NCI-H510A treated with DMSO at 0.1 percent for 48 hours (cell line): Measurements from ENCODE around the gene SND1.

Source experiments
- DNase-seq: peaks from one replicate; lab custom pipeline; 2025; lab: John Stamatoyannopoulos, UW

The SND1 gene

DNA sequence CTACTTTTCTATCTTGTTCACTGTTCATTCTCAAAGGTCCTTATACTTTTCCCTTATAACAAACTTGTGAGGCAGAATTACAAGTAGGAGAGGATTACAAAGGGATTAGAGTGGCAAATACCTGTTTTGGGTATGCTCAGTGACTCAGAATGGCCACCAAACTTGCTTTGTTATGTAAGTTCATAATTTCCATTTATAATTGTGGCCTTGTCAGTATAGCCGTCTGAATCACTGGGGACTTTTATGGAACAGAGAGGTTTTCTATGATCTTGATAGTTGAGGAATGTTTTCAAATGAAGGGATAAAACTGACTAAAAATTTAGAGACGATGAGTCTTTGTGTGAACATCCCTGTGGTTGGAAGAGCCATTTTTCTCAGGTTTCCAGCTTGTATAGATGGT is 116.2 kb downstream of the SND1 start:
- DNase-seq = no peak

DNA sequence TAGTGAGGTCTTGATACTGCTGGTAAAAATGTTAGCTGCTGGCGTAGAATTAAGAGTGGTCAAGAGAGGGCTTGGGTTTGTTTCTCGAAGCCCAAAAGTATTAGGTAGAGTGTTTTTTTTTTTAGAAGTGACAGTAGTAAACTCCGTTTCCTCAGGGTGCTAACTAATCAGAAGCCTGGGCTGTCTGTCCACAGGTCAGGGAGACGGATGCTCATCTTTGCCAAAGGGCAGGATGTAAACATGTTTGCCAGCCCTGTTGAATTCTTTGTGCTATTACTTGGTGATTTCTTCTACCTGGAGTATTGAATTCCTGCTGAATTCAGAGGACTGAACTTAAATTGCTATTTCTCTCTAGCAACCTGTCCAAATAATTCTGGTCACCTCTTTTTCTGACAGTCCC is 117.1 kb downstream of the SND1 start:
- DNase-seq = no peak

DNA sequence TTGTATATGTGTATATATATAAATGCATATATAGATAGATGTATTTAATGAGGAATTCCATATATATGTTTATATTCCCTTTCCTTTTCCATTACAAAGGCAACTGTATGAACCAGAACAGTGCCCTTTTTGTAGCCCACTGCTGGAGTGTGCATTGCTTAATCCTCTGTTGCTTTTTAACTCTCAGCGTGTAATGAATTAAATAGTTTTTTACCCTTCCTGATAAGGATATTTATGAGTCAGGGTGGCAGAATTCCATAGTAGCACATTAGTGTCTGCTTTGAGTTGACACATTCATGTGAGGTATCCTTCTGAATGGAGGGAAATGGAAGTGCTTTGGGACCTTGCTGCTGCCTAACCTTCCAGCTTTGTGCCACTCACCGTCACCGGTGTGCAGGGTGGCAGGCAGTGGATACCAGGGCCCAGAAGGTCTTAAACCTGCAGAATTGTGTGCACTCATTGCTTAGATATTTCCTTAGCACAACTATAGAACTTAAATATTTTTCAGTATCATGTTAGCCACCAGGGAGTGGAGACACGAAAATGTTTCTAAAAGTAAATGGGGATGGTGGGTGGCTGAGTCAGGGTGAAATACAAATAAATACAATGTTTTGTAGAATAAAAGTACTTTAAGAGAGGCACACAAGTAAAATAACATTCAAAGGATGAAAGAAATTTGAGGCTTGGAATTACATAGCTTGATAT is 117.9 kb downstream of the SND1 start:
- no peak for DNase-seq

DNA sequence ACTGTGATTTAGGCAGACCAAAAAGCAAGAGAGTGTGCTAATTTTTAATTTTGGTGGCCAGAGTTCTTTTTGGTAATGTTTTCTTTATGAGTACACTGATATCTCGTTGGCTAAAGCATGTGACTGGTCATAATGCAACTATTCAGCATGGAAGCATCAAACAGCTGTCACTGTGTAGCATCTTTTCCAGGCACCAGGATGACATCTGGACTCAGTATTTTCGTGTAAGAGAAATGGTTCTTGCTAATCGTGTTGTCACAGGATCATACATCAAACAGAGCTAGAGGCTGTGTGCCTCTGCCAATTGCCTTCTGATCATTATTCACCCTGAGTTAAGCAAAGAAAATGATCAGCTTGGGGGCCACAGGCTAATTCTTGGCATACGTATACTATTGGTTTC is 118.9 kb downstream of the SND1 start:
- DNase-seq = no peak

DNA sequence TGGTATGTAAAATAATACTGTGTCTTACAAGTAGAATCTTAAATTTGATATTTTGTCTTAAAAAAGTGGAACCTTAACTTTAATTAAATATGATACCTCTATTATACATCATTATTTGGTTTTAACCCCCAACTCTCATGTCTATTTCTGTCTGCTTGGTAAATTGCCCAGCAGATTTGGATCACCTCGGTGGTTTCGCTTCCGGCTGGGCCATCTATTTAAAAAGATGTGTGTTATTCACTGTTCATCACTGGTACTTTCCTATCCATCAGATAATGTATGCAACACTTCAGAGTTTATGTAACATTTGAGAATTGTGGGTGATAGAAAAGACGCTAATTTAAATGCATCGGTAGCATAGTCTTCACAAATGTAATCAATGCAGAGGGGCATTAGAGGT is 119.7 kb downstream of the SND1 start:
- no peak for DNase-seq

DNA sequence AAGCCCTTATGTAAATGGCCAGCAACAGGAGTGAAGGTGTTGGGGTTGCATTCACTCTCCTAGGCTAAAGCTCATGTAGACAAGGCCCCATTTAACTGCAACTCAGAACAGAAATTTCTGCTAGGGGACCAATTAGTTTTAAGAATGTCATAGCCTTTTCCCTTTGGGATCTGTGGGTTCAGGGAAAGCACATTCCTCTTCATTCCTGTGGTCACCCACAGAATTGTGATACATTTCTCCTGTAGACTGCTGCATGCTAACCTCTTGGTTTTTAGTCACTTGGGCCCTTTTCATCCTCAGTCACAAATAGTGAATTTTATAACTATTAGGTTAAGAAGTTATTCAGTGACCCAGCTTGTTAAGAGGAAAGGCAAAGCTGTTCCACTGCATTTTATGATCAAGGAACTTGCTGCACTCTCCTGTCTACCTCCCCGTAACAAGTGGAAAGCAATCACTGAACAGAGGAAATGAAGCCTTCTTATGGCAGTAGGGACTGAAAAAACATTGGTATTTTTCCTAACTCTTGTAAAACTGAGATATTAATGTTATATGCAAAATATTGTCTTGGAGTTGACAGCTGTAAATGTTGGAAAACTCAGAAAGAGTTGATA is 124.9 kb downstream of the SND1 start:
- DNase-seq = no peak

DNA sequence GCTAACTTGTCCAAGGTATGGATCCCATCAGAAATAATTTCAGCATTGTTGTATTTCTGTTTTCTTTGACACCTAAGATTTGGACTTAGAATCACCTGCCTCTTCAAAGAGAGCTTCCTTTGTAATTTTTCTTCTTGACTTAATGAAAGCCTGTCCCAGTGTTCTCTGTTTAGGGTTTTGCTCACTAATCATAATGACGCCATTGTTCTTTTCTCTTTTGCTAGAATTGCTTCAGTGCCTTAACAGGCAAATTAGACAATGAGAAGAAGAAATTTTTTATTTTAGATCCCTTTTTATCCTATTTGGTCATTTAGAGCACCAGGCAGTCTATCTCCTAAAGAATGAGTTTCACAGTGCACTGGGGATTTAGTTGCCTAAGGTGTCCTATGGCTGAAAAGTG is 128.5 kb downstream of the SND1 start:
- no peak for DNase-seq

DNA sequence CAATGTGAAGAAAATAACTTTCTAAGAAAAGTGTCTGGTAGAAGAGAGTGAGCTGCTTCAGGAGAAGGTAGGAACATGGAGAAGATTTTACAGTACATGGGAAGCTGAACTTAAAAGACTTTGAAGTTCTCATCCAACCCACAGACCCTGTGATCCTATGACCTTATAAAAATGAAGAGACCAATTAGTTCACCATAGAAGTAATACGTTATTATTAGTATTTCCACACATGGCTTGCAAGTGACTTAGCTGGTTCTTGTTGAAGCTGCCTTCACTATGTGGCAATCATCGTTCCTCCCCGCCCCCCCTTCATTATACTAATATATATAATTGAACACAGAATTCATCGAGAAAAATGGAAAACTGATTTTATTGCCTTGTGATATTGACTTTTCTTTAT is 129.1 kb downstream of the SND1 start:
- DNase-seq = no peak

DNA sequence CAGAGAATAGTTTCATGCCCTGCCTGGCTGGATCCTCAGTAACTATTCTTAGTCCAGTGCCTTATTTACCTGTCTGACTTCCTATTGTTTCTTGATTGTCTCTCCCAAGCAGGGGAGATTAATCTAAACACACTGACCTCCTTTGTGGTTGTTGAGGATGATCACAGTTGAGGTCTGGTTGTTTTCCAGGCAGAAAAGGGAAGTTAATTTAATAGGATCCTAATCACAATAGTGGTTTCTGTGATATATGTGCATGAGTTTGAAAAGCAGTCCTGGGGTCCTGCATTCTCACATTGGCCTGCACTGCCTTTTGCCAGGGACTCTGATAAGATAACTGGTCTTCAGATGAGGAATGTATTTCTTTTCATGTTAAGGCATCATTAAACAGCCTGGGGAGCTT is 130.1 kb downstream of the SND1 start:
- no peak for DNase-seq

DNA sequence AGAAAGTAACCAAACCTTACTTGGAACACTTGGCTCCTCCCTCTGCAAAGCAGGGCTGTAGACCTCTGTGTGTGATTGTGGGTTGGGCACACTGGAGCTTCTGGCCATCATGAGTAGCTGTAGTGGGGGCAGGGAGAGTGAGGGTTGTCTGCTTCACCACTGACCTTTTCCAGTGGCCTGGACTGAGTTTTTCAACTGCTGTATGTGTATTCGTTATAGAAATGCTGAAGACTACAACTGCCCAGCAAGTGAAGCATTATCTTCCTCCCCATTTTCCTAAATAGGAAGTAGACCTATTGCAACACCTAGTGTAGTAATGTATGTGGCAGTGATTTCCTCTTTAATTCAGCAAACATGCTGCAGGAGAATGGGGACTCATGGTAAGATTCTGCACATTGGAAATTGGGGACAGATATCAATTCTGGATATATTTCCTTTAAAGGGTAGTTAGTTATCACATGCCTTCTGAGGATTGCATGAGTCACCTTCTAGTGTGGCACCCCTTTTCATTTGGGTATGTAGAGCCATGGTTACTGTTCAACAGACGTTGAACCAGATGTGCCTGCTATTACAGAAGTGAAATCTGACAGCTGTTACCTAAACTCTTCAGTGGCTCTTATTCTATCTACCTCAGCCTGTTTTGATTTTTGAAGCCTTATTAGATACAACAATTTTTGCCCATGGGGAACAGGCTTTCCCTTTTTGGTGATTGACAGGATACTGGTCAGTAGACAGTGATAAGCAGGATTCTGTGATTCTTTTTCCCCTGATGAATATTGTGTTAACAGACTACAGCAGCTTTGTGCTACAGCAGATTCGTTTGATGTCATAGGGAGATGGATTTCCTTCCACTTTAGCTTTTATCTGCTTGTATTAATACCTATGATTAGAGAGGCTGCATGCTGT is 130.9 kb downstream of the SND1 start:
- no peak for DNase-seq

DNA sequence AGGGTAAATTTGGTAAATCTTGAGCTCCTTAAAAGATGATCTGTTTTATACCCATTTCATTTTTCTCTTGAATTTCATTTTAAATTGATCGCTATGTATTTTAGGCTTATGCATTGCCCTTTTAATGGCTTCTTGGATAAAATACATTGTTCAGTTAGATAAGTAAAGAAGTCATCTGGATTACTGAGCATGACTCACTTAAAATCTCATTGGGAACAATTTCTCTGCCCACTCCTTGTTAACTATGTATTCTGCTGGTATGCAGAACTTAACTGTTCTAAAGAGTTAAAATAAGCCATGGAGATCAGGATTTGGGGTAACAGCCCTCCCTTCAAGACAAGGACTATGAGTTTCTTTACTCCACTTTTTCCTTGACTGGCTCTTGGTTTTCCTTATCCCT is 134.2 kb downstream of the SND1 start:
- DNase-seq = no peak

DNA sequence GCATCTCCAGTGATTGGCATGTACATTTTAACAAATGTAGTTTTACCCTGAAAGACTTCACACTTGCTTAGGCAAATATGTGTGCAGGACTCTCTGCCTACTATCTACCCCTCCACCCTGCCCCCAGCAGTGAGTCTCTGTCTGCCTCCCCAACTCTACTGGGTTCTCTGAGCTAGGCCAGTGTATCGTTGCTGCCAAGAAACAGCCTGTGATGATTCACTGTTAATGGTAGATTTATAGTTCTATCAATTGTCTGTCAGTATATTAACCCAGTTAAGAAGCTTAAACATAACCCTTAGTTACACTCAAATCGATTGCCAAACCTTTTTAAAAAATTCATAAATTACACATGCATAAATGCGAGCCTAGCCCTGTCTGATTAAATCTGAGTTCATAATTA is 137.0 kb downstream of the SND1 start:
- no peak for DNase-seq

DNA sequence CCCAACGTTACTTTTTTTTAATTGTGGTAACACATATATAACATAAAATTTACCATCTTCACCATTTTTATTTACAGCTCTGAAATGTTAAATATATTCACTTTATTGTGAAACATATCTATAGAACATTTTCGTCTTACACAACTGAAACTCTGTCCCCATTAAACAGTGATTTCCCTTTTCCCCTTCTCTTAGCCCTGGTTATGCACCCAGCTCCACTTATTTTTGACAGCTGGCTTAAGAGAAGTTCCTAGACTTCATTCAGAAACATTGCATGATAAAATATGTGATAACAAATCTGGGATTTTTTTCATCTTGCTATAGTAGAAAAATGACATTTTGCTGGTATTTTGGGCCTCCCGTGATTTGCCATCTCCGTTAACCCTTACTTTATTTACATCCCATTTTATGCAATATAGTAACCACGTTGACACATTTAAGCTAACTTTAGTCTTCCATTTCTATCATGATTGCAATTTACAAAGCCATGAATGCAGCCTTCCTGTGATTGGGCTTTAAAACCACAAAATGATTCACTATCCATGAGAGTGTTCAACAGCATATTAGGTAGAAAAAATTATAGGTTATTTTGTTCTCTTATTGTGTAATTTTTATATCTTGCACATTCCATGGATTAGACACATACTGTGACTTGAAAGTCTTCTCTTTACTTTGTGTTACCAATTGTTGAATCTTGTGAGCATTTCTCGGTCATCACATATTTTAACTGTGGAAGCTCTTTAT is 139.6 kb downstream of the SND1 start:
- no peak for DNase-seq

DNA sequence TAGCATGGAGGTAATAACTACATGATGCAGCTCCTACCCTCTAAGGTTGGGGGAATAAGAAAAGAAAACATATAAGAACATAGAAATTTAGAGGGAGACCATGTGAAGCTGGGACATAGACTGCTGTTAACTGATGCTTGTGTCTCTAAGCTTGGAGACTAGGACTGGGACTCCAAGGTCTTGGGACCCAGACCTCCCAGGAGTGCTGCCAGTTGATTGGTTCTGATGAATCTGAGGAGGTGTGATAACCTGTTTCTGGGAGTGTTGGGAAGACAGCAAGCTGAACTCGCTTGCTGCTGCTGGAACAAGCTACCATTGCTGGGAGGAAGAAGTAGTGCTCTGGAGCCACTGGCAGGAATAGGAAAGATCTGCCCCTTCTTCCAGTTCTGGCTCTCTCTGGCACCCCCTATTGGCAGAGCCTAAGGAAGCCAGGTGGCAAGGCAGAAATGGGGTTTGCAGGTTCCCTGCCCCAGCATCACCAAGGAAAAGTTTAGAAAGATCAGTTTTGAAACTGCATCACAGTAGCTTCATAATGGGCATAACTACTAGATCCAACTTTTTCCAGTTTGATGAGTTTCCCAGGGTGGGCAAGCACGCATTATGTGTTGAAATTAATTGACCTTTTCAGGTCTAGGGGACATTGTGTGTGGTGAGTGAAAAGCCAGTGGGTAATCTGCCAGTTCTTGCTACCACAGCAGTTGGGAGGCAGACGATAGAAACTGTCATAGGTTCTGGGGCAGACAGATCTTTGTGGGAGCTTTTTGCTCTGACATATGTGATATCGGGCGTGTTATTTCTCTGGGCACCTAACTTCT is 140.7 kb downstream of the SND1 start:
- DNase-seq = no peak

DNA sequence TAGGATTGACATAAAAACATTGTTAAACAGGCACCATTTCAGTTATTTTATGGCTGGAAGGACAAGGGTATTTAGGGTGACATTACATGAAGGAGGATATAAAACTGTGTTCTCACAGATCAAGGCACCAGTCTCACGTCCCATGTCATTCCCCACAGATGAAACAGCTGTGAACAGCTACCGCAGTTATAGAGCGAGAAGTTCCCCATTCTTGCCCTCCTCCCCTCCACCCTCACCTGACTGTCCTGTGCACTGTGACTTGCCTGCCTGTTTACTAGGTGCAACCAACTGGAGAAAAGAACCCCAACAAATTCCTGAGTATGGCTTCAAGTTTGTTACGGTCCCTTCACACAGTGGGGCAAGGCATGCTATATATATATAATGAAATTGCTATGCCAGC is 141.6 kb downstream of the SND1 start:
- no peak for DNase-seq

DNA sequence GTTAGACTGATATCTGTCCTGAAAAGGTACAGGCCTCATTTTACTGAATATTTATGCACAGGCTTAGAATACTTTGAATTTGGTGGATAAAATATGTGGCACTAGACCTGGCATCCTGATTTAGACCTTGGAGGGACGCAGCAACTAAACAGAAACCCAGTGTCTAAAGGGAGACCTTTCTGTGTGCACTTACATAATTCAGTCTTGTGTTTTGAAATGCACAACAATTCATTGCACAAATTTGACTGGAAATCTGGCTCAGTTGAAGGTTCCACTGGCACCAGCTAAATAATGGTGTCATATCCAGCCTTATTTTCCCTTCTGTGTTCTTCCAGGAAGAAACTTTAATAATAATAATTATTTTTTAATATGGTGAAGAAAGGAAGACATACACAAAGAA is 142.1 kb downstream of the SND1 start:
- no peak for DNase-seq

DNA sequence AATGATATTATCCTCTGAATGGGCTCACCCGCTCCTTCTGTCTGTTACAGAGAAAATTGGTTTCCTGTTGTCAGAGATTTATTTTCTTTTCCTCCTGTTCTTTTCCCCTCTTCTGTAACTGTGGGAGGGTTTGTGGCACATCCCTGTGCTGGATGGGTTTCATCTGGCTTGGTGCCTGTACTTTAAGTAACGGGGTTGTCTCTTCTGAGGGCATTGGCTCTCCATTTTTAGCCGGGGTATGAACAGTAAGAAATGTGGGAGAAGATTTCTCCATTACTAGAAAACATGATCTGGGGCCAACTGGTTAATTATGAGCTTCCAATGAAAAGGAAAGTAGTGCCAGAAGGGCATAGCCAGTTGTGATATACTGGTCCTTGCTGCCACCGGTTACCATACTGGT is 142.6 kb downstream of the SND1 start:
- no peak for DNase-seq

DNA sequence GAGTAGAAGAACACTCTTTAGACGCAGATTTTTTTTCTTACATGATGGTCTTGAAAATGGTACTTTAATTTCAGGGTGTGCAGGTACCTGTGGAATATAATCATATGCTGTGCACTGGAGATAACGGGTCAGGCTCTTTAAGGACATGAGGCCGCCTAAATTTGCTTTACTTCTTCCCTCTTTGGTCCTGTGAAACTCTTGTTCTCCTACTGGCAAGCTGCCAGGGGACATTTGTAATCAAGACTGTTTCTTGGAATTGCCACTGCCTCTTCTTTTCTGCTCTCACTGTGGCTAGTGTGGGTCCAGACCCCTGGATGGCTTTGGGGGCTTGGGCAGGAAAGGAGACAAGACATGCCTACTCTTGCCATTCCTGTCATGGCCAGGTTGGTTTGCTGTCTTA is 146.0 kb downstream of the SND1 start:
- no peak for DNase-seq

DNA sequence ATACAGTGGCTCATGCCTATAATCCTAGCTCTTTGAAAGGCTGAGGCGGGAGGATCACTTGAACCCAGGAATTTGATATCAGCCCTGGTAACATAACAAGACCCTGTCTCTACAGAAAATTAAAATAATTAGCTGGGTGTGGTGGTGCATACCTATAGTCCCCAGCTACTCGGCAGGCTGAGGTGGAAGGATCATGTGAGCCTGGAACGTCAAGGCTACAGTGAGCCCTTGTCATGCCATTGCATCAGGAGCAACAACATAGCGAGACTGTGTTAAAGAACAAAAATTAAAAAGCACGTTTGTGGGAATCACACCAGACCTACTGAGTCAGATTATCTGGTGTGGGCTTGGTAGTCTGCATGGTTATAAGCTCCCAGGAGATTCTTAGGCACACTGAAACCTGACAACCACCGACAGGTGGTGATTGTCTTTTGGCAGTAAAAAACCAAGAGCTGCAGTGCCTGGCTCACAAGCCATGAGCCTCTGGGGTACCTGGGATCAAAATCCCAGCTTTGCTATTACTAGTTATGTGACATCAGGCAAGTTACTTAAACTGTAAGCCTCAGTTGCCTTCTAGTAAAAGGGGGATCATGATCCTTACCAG is 146.9 kb downstream of the SND1 start:
- DNase-seq = no peak

DNA sequence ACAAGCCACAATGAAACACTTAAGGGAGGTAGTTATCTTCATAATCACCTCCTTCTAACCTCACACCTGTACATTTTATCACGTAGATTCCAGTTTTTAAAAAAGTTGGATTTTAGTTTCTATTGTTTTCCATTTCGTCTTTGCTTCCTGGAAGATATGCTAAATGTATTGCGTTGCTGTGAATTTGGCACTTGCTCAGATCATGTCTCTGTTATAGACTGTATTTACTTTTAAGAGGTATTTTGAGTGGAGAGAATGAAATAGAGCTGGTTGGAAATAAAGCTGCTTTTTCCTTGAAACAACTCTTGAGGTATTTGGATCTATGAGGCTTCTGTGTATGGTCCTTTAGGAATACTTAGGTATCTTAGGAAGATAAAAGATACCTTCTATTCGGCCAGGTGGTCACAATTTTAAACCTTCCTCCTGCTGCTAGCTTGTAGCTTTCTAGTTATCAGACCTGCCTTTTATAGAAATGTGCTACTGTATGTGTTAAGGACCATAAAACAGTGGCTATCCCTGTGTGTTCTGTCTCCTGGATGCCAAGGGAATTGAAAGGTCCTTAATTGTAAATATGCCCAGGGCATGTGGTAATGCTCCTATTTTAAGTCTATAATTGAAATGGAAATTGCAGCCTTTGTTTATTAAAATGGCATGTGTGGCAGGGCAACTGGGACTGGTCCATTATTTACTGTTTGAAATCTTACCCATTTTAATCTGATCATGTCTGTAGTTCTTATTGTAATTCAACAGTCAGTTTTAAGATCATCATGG is 147.7 kb downstream of the SND1 start:
- DNase-seq = no peak
